Nephron (organoid): Measurements from ENCODE around the gene PHF20.
"Not testable (repeated sequence)": the region's sequence is repeated elsewhere in the genome, so short reads cannot be mapped to it uniquely, and the experiment has no call there.

ENCODE experiments used
- H3K27ac Mint-ChIP-seq, 3 experiments: 2 replicates each; pipeline ENCODE4 v1.8.0; 2020; ENCODE audit warnings: mixed read lengths in 3 of 3, mild to moderate bottlenecking in 2 of 3, moderate library complexity in 1 of 3
- H3K27me3 Mint-ChIP-seq: 2 replicates; pipeline ENCODE4 v1.8.0; 2021; ENCODE audit warnings: low read depth, mild to moderate bottlenecking, moderate library complexity, mixed read lengths
- H3K36me3 Mint-ChIP-seq: 2 replicates; pipeline ENCODE4 v1.8.0; 2020; ENCODE audit warnings: low read depth, mixed read lengths
- H3K4me1 Mint-ChIP-seq: 2 replicates; pipeline ENCODE4 v1.8.0; 2020; ENCODE audit warnings: mixed read lengths
- H3K4me3 Mint-ChIP-seq, 3 experiments: 2 replicates each; pipeline ENCODE4 v1.8.0; 2020; ENCODE audit warnings: mild to moderate bottlenecking in 3 of 3, mixed read lengths in 3 of 3, moderate library complexity in 2 of 3
- H3K9me3 Mint-ChIP-seq: 2 replicates; pipeline ENCODE4 v1.8.0; 2020; ENCODE audit warnings: mixed read lengths
- CTCF ChIP-seq, 3 experiments: fragments of 200-600 bp; sonication (generic); IDR thresholded peaks; one replicate each; pipeline ENCODE4 v1.5.0; 2021; ENCODE audit warnings: antibody characterized with exemption in 3 of 3; ENCODE audit not compliant: unreplicated experiment in 3 of 3

Gene PHF20

GRCh38 chr20:35839904-35840303, 68.1 kb downstream of the PHF20 start:
- Mint-ChIP-seq H3K4me3 (no peak overlapping the region), H3K9me3 (peaks cover 28% of the 10 kb centered on the region), H3K4me1 (peaks cover 10% of the 10 kb centered on the region), H3K27ac (no peak overlapping the region), H3K36me3 (peaks cover 58% of the 10 kb centered on the region), H3K27me3 (no peaks in the 10 kb centered on the region)
- no peak for TF ChIP-seq CTCF (IDR thresholded peaks at IDR 0.05; ENCODE audit: unreplicated experiment in 3 of 3)

- peaks cover 29% of the 10 kb centered on the region for H3K9me3 Mint-ChIP-seq
- H3K4me1 Mint-ChIP-seq, result peaks cover 10% of the 10 kb centered on the region
- H3K4me3 Mint-ChIP-seq, result no peak overlapping the region
- no peaks in the 10 kb centered on the region for H3K27me3 Mint-ChIP-seq
- no peak overlapping the region for H3K27ac Mint-ChIP-seq
- H3K36me3 Mint-ChIP-seq, result peaks cover 60% of the 10 kb centered on the region
- TF ChIP-seq CTCF (IDR thresholded peaks at IDR 0.05; ENCODE audit: unreplicated experiment in 3 of 3), result no peak
Measured at GRCh38 chr20:35840421-35840820, 68.6 kb downstream of the PHF20 start.

- Mint-ChIP-seq H3K4me3 (no peak overlapping the region), H3K27me3 (no peaks in the 10 kb centered on the region), H3K27ac (no peak overlapping the region), H3K9me3 (peaks cover 29% of the 10 kb centered on the region), H3K36me3 (peaks cover 77% of the 10 kb centered on the region), H3K4me1 (peaks cover 6% of the 10 kb centered on the region)
- TF ChIP-seq CTCF (IDR thresholded peaks at IDR 0.05; ENCODE audit: unreplicated experiment in 3 of 3), result no peak
Measured at GRCh38 chr20:35842361-35842760, 70.5 kb downstream of the PHF20 start.

- not testable (repeated sequence) for H3K27me3 Mint-ChIP-seq, H3K4me1 Mint-ChIP-seq, H3K4me3 Mint-ChIP-seq, H3K27ac Mint-ChIP-seq
- H3K9me3 Mint-ChIP-seq, result peaks cover 29% of the 10 kb centered on the region
- peaks cover 84% of the 10 kb centered on the region for H3K36me3 Mint-ChIP-seq
Measured at GRCh38 chr20:35843894-35844293, 72.1 kb downstream of the PHF20 start.

GRCh38 chr20:35845561-35845960, 73.7 kb downstream of the PHF20 start:
- Mint-ChIP-seq H3K27me3 (no peaks in the 10 kb centered on the region), H3K4me3 (no peak overlapping the region), H3K9me3 (peaks cover 29% of the 10 kb centered on the region), H3K36me3 (peaks cover 86% of the 10 kb centered on the region), H3K4me1 (peaks cover 12% of the 10 kb centered on the region), H3K27ac (no peak overlapping the region)
- no peak for TF ChIP-seq CTCF (IDR thresholded peaks at IDR 0.05; ENCODE audit: unreplicated experiment in 3 of 3)

- H3K36me3 Mint-ChIP-seq, result peaks cover 69% of the 10 kb centered on the region
- no peak for TF ChIP-seq CTCF (IDR thresholded peaks at IDR 0.05; ENCODE audit: unreplicated experiment in 3 of 3)
- H3K4me1 Mint-ChIP-seq, result peaks cover 12% of the 10 kb centered on the region
- H3K9me3 Mint-ChIP-seq, result peaks cover 2% of the 10 kb centered on the region
- no peak overlapping the region for H3K4me3 Mint-ChIP-seq
- H3K27me3 Mint-ChIP-seq, result no peaks in the 10 kb centered on the region
- no peak overlapping the region for H3K27ac Mint-ChIP-seq
Measured at GRCh38 chr20:35849706-35850105, 77.9 kb downstream of the PHF20 start.

GRCh38 chr20:35851659-35852058, 79.8 kb downstream of the PHF20 start:
- H3K27me3 Mint-ChIP-seq, H3K27ac Mint-ChIP-seq, H3K9me3 Mint-ChIP-seq, H3K4me3 Mint-ChIP-seq: not testable (repeated sequence)
- Mint-ChIP-seq H3K4me1 (peaks cover 12% of the 10 kb centered on the region), H3K36me3 (peaks cover 61% of the 10 kb centered on the region)
